HEK293T (cell line): ENCODE measurements around the gene BSN.

ENCODE experiments used
- CTCF ChIA-PET: fragments of 350-600 bp; formaldehyde crosslinking; extraction: SDS; loops from one replicate; lab custom pipeline; 2021; ENCODE audit warnings: antibody characterized with exemption, inconsistent platforms; lab: Yijun Ruan, JAX
- POLR2A ChIA-PET: fragments of 350-600 bp; formaldehyde crosslinking; extraction: SDS; loops from one replicate; lab custom pipeline; 2020; ENCODE audit warnings: antibody characterized with exemption, inconsistent platforms; lab: Yijun Ruan, JAX
- DNase-seq: peaks from one replicate; pipeline ENCODE4 v3.0.0; 2012; ENCODE audit warnings: mixed read lengths; ENCODE audit errors: extremely low spot score
- ARNT ChIP-seq: fragments of 450-650 bp; IDR thresholded peaks from 2 replicates; pipeline ENCODE4 v1.6.1; 2017; ENCODE audit warnings: mild to moderate bottlenecking
- BHLHE40 ChIP-seq: fragments of 450-650 bp; IDR thresholded peaks from 2 replicates; pipeline ENCODE4 v1.6.1; 2016; ENCODE audit warnings: mild to moderate bottlenecking, moderate library complexity, borderline replicate concordance
- CTBP1 ChIP-seq: fragments of 450-650 bp; IDR thresholded peaks from 2 replicates; pipeline ENCODE4 v1.6.1; 2016; ENCODE audit warnings: borderline replicate concordance
- ELF4 ChIP-seq: fragments of 450-650 bp; IDR thresholded peaks from 2 replicates; pipeline ENCODE4 v1.6.1; 2017; ENCODE audit warnings: antibody characterized with exemption
- FOXA1 ChIP-seq: fragments of 450-650 bp; IDR thresholded peaks from 2 replicates; pipeline ENCODE4 v1.6.1; 2016; ENCODE audit warnings: mild to moderate bottlenecking
- FOXK2 ChIP-seq: fragments of 450-650 bp; IDR thresholded peaks from 2 replicates; pipeline ENCODE4 v1.6.1; 2016; ENCODE audit warnings: mild to moderate bottlenecking
- FOXM1 ChIP-seq: fragments of 450-650 bp; IDR thresholded peaks from 2 replicates; pipeline ENCODE4 v1.6.1; 2017; ENCODE audit warnings: mild to moderate bottlenecking, borderline replicate concordance
- HDGF ChIP-seq: fragments of 450-650 bp; IDR thresholded peaks from 2 replicates; pipeline ENCODE4 v1.6.1; 2017; ENCODE audit warnings: antibody characterized with exemption, borderline replicate concordance
- L3MBTL2 ChIP-seq: fragments of 450-650 bp; conservative IDR thresholded peaks from 2 replicates; pipeline ENCODE4 v1.6.1; 2016; ENCODE audit warnings: mild to moderate bottlenecking
- LEF1 ChIP-seq: fragments of 450-650 bp; IDR thresholded peaks from 2 replicates; pipeline ENCODE4 v1.6.1; 2017; ENCODE audit warnings: mild to moderate bottlenecking, borderline replicate concordance
- NFRKB ChIP-seq: fragments of 450-650 bp; IDR thresholded peaks from 2 replicates; pipeline ENCODE4 v1.6.1; 2016; ENCODE audit warnings: mild to moderate bottlenecking, moderate library complexity
- SP1 ChIP-seq: fragments of 450-650 bp; IDR thresholded peaks from 2 replicates; pipeline ENCODE4 v1.6.1; 2017
- SUZ12 ChIP-seq: fragments of 450-650 bp; IDR thresholded peaks from 2 replicates; pipeline ENCODE4 v1.6.1; 2016; ENCODE audit warnings: mild to moderate bottlenecking
- TARDBP ChIP-seq: fragments of 450-650 bp; IDR thresholded peaks from 2 replicates; pipeline ENCODE4 v1.6.1; 2016
- ZNF384 ChIP-seq: fragments of 450-650 bp; IDR thresholded peaks from 2 replicates; pipeline ENCODE4 v1.6.1; 2016
- TF ChIP-seq, protein P1 (sequence below): fragments of 450-650 bp; IDR thresholded peaks from 2 replicates; pipeline ENCODE4 v1.6.1; 2016

BSN gene

DNA sequence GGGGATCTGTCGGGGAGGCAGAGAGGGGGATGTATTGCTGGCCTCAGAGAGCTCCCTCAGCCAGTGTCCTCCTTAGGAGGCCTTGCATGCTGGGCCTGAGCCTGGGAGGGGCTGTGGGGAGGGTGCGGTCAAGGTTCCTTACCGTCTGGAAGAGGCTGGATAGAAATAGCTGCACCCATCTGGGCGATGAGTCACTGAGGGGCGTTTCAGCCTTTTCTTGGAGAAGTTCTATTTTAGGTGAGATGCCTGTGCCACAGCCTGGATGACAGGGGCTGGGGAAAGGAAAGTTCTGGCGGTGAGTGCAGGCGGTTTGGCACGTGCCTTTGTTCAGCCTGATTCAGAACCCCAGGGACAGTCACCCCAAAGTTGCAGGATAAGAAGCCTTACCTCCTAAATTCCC, 84.2 kb downstream of the BSN start:
- ChIA-PET CTCF (no interaction called here), POLR2A (no interaction called here)
- TF ChIP-seq ARNT (no peak), NFRKB (no peak), HDGF (no peak), SUZ12 (no peak), FOXA1 (no peak), LEF1 (no peak)
- DNase-seq, result no peak

- TF ChIP-seq NFRKB (no peak), BHLHE40 (no peak)
- ChIA-PET CTCF (no interaction called here), POLR2A (no interaction called here)
- no peak for DNase-seq
Measured at GRCh38 chr3:49639551-49639950, 85.3 kb downstream of the BSN start.

DNA sequence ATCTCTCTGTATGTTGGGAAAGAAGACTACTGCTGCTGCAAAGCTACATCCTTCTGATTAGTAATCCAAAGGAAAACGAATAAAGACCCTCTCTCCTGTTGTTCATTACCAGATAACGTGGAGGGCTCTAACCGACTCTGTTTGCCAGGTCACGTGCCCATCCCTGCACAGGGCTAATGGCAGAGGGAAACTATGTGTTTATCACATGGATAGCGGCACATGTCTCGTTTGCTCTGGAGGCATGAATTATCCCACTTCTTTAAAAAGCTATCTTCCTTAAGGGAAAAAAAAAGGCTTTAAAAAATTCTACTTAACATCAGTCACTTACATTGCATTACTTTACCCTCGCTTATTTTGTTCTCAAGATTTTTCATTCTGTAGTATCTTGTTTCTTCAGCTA, 87.0 kb downstream of the BSN start:
- CTCF ChIA-PET, result no interaction called here
- DNase-seq, result no peak
- POLR2A ChIA-PET, result no interaction called here
- no peak for TF ChIP-seq L3MBTL2
- TF ChIP-seq ZNF384, result no peak
- TF ChIP-seq FOXA1, result no peak
- TF ChIP-seq BHLHE40, result no peak

GRCh38 chr3:49641921-49642707, 87.8 kb downstream of the BSN start:
- ChIA-PET POLR2A (interaction anchor here (0.7 kb wide), 1 partner anchor 13 kb away, joined by 4 read pairs; no protein-coding TSS in a partner anchor), CTCF (no interaction called here)
- DNase-seq, result no peak
- TF ChIP-seq ELF4, result no peak
- TF ChIP-seq LEF1, result no peak
- TF ChIP-seq ARNT, result no peak
- TF ChIP-seq SP1, result no peak
- TF ChIP-seq CTBP1, result no peak
- no peak for TF ChIP-seq HDGF
- TF ChIP-seq, protein P1, sequence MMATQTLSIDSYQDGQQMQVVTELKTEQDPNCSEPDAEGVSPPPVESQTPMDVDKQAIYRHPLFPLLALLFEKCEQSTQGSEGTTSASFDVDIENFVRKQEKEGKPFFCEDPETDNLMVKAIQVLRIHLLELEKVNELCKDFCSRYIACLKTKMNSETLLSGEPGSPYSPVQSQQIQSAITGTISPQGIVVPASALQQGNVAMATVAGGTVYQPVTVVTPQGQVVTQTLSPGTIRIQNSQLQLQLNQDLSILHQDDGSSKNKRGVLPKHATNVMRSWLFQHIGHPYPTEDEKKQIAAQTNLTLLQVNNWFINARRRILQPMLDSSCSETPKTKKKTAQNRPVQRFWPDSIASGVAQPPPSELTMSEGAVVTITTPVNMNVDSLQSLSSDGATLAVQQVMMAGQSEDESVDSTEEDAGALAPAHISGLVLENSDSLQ, result no peak
- no peak for TF ChIP-seq FOXK2

GRCh38 chr3:49642708-49643145, 88.5 kb downstream of the BSN start:
- ChIA-PET CTCF (no interaction called here), POLR2A (no interaction called here)
- TF ChIP-seq FOXK2, result no peak
- TF ChIP-seq LEF1, result no peak
- no peak for TF ChIP-seq HDGF
- no peak for TF ChIP-seq TARDBP
- TF ChIP-seq BHLHE40, result no peak
- no peak for DNase-seq

DNA sequence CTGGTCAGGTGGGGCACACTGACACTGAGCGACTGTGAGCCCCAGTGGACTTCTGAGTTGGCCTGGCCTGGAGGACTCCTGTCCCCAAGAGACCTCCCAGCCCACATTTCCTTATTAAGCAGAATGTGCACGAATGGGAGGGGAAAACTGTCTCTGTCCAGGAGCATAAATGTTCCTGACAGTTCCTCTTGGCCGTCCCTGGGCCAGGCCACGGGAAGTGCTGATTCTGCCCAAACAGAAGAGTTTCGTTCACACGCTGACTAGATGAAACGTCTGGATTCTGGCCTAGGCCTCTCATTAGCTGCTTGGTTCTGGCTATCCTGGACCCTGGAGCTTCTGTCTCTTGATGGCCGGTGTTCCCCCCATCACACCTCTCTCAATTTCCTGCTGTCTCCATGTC, 90.4 kb downstream of the BSN start:
- no peak for DNase-seq
- ChIA-PET CTCF (no interaction called here), POLR2A (no interaction called here)
- no peak for TF ChIP-seq FOXA1
- no peak for TF ChIP-seq TARDBP
- TF ChIP-seq FOXM1, result no peak
- TF ChIP-seq ELF4, result no peak

GRCh38 chr3:49646236-49646635, 92.0 kb downstream of the BSN start:
- TF ChIP-seq HDGF (no peak), ARNT (no peak), FOXA1 (no peak), ELF4 (no peak), CTBP1 (no peak), BHLHE40 (no peak), SP1 (no peak), NFRKB (no peak), L3MBTL2 (no peak), FOXM1 (no peak), LEF1 (no peak), SUZ12 (no peak), FOXK2 (no peak), TARDBP (no peak), ZNF384 (no peak)
- TF ChIP-seq, protein P1, result no peak
- DNase-seq, result no peak
- ChIA-PET POLR2A (interaction anchor here (1.6 kb wide), 1 partner anchor 106 kb away, joined by 3 read pairs; no protein-coding TSS in a partner anchor), CTCF (no interaction called here)

GRCh38 chr3:49647741-49648140, 93.5 kb downstream of the BSN start:
- POLR2A ChIA-PET, result interaction anchor here (1.6 kb wide), 1 partner anchor 108 kb away, joined by 3 read pairs; no protein-coding TSS in a partner anchor
- CTCF ChIA-PET, result no interaction called here
- DNase-seq, result no peak
- TF ChIP-seq HDGF, result no peak
- no peak for TF ChIP-seq ZNF384
- no peak for TF ChIP-seq ARNT
- no peak for TF ChIP-seq SUZ12
- no peak for TF ChIP-seq BHLHE40
- no peak for TF ChIP-seq LEF1
- TF ChIP-seq, protein P1, result no peak
- TF ChIP-seq ELF4, result no peak
- TF ChIP-seq FOXM1, result no peak
- no peak for TF ChIP-seq FOXA1
- no peak for TF ChIP-seq FOXK2
- TF ChIP-seq L3MBTL2, result no peak
- no peak for TF ChIP-seq NFRKB
- no peak for TF ChIP-seq TARDBP
- no peak for TF ChIP-seq SP1
- TF ChIP-seq CTBP1, result no peak
